IMR-90 (cell line): Measurements from ENCODE around the gene RING1.

ENCODE experiments used
- BHLHE40 ChIP-seq: fragments of 150-350 bp; IDR thresholded peaks from 2 replicates; pipeline ENCODE4 v1.6.1; 2016; ENCODE audit warnings: mild to moderate bottlenecking, low read depth, low read length
- FOS ChIP-seq: fragments of 150-350 bp; IDR thresholded peaks from 2 replicates; pipeline ENCODE4 v1.6.1; 2016; ENCODE audit warnings: low read depth, low read length
- MAZ ChIP-seq: IDR thresholded peaks from 2 replicates; pipeline ENCODE4 v1.6.1; 2012; ENCODE audit warnings: low read depth, mild to moderate bottlenecking, low read length, improper control_type of control experiment, moderate library complexity, borderline replicate concordance
- MXI1 ChIP-seq: IDR thresholded peaks from 2 replicates; pipeline ENCODE4 v1.6.1; 2012; ENCODE audit warnings: low read depth, mild to moderate bottlenecking, low read length, moderate library complexity, borderline replicate concordance
- NFE2L2 ChIP-seq: fragments of 150-350 bp; IDR thresholded peaks from 2 replicates; pipeline ENCODE4 v1.6.1; 2016; ENCODE audit warnings: low read depth, mild to moderate bottlenecking, low read length
- POLR2A ChIP-seq: IDR thresholded peaks from 2 replicates; pipeline ENCODE4 v1.6.1; 2012; ENCODE audit warnings: mild to moderate bottlenecking, low read depth, low read length
- RCOR1 ChIP-seq: IDR thresholded peaks from 2 replicates; pipeline ENCODE4 v1.6.1; 2012; ENCODE audit warnings: mild to moderate bottlenecking, low read length, improper control_type of control experiment; ENCODE audit not compliant: insufficient replicate concordance
- TF ChIP-seq, protein P1 (sequence below): conservative IDR thresholded peaks from 2 replicates; pipeline ENCODE4 v1.5.1; 2012; ENCODE audit warnings: mild to moderate bottlenecking, low read depth, low read length, improper control_type of control experiment
- TF ChIP-seq, protein P2 (sequence below): fragments of 150-350 bp; IDR thresholded peaks from 2 replicates; pipeline ENCODE4 v1.6.1; 2016; ENCODE audit warnings: low read depth, mild to moderate bottlenecking, low read length, moderate library complexity, borderline replicate concordance

DNA sequence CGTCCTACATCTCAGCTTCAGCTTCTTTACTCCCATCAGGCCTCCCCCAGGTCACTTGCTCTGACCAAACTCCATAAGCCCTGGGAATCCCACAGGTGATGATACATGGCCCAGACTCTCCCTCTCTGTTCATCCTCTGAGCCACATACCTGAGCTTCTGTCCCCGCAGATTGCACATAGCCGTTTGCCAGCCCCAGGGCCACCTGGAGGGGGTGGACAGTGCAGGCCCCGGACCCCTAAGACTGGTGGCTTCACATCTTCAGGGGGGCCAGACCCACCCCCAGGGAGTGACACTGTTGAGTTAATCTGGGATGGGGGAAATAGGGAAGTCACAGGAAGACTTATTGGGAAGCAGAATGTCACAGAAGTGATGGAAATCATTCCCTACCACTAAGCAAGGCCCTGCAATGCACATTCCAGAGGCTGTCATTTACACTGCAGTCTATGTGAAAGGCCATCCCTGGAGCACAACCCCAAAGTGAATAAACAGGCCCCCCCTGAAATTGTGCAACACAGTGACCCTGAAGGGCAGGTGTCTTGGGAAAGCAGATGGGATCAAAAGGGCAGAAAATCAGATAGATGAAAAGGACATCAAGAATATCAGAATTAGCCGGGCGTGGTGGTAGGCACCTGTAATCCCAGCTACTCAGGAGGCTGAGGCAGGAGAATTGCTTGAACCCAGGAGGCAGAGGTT lies 10.0 kb upstream of the RING1 start:
- TF ChIP-seq POLR2A (no peak), RCOR1 (no peak), NFE2L2 (no peak), BHLHE40 (no peak), MAZ (no peak), FOS (no peak), MXI1 (no peak)
- TF ChIP-seq, protein P1, sequence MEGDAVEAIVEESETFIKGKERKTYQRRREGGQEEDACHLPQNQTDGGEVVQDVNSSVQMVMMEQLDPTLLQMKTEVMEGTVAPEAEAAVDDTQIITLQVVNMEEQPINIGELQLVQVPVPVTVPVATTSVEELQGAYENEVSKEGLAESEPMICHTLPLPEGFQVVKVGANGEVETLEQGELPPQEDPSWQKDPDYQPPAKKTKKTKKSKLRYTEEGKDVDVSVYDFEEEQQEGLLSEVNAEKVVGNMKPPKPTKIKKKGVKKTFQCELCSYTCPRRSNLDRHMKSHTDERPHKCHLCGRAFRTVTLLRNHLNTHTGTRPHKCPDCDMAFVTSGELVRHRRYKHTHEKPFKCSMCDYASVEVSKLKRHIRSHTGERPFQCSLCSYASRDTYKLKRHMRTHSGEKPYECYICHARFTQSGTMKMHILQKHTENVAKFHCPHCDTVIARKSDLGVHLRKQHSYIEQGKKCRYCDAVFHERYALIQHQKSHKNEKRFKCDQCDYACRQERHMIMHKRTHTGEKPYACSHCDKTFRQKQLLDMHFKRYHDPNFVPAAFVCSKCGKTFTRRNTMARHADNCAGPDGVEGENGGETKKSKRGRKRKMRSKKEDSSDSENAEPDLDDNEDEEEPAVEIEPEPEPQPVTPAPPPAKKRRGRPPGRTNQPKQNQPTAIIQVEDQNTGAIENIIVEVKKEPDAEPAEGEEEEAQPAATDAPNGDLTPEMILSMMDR = no peak
- TF ChIP-seq, protein P2, sequence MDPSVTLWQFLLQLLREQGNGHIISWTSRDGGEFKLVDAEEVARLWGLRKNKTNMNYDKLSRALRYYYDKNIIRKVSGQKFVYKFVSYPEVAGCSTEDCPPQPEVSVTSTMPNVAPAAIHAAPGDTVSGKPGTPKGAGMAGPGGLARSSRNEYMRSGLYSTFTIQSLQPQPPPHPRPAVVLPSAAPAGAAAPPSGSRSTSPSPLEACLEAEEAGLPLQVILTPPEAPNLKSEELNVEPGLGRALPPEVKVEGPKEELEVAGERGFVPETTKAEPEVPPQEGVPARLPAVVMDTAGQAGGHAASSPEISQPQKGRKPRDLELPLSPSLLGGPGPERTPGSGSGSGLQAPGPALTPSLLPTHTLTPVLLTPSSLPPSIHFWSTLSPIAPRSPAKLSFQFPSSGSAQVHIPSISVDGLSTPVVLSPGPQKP = no peak
